Measurements from ENCODE around the gene AFG1L. TPM values are rescaled to one million over a fixed set of nuclear protein-coding genes. Genes with fewer than 3 reads are reported as not detected.

The AFG1L gene
- total RNA-seq, 1 donor = 4.0 TPM

DNA sequence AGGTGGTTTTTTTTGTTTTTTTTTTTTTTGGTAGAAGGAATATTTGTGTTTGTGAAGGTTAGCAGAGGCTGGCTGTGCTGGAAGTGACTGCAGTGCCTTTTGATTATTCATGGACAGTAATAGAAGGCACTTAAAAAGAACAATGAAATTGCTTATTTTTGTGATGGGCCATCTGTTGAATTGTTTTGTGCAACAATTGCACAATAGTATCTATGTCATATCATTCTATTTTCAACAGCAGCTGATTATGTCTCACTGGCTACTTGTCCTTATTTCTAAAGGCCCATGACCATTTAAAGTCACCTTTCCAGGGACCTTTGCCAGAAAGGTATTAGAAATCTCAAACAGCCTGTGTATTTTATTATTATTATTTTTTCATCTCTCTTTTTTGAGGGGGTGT lies 70.6 kb downstream of the AFG1L start:
- no peak overlapping the region for H3K4me2 ChIP-seq (ENCODE audit: insufficient read depth, low read length)
- TF ChIP-seq, protein P1, sequence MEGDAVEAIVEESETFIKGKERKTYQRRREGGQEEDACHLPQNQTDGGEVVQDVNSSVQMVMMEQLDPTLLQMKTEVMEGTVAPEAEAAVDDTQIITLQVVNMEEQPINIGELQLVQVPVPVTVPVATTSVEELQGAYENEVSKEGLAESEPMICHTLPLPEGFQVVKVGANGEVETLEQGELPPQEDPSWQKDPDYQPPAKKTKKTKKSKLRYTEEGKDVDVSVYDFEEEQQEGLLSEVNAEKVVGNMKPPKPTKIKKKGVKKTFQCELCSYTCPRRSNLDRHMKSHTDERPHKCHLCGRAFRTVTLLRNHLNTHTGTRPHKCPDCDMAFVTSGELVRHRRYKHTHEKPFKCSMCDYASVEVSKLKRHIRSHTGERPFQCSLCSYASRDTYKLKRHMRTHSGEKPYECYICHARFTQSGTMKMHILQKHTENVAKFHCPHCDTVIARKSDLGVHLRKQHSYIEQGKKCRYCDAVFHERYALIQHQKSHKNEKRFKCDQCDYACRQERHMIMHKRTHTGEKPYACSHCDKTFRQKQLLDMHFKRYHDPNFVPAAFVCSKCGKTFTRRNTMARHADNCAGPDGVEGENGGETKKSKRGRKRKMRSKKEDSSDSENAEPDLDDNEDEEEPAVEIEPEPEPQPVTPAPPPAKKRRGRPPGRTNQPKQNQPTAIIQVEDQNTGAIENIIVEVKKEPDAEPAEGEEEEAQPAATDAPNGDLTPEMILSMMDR (IDR thresholded peaks at IDR 0.05; ENCODE audit: extremely low read depth, low read depth, low read length) = no peak
- H3K79me2 ChIP-seq (ENCODE audit: insufficient read depth, low read length) = no peaks in the 10 kb centered on the region
- DNase-seq (ENCODE audit: insufficient read length, low spot score, missing footprints) = no peak
- no peaks in the 10 kb centered on the region for H3K9me3 ChIP-seq (ENCODE audit: low read depth, low read length)
- no peak overlapping the region for H2AFZ ChIP-seq (ENCODE audit: low read length)
- H3K36me3 ChIP-seq (ENCODE audit: insufficient read depth, low read length) = no peaks in the 10 kb centered on the region
- H3K4me1 ChIP-seq (ENCODE audit: insufficient read depth, low read length) = no peaks in the 10 kb centered on the region
- H3K4me3 ChIP-seq (ENCODE audit: insufficient read depth, low read length) = no peak overlapping the region
- no peaks in the 10 kb centered on the region for H3K27me3 ChIP-seq (ENCODE audit: insufficient read depth, low read length)
- no peaks in the 10 kb centered on the region for H4K20me1 ChIP-seq (ENCODE audit: insufficient read depth, low read length)
- H3K27ac ChIP-seq (ENCODE audit: low read depth, low read length) = no peak overlapping the region

GRCh38 chr6:108366236-108366635 lies 71.4 kb downstream of the AFG1L start:
- Histone ChIP-seq H3K79me2 (ENCODE audit: insufficient read depth, low read length) (no peaks in the 10 kb centered on the region), H4K20me1 (ENCODE audit: insufficient read depth, low read length) (no peaks in the 10 kb centered on the region), H3K4me3 (ENCODE audit: insufficient read depth, low read length) (no peak overlapping the region), H2AFZ (ENCODE audit: low read length) (no peak overlapping the region), H3K27ac (ENCODE audit: low read depth, low read length) (no peak overlapping the region), H3K9me3 (ENCODE audit: low read depth, low read length) (no peaks in the 10 kb centered on the region), H3K36me3 (ENCODE audit: insufficient read depth, low read length) (no peaks in the 10 kb centered on the region), H3K4me2 (ENCODE audit: insufficient read depth, low read length) (no peak overlapping the region), H3K4me1 (ENCODE audit: insufficient read depth, low read length) (no peaks in the 10 kb centered on the region), H3K27me3 (ENCODE audit: insufficient read depth, low read length) (no peaks in the 10 kb centered on the region)
- TF ChIP-seq, protein P1 (IDR thresholded peaks at IDR 0.05; ENCODE audit: extremely low read depth, low read depth, low read length) = no peak
- no peak for DNase-seq (ENCODE audit: insufficient read length, low spot score, missing footprints)

- Histone ChIP-seq H3K4me1 (ENCODE audit: insufficient read depth, low read length) (no peaks in the 10 kb centered on the region), H4K20me1 (ENCODE audit: insufficient read depth, low read length) (no peaks in the 10 kb centered on the region), H3K36me3 (ENCODE audit: insufficient read depth, low read length) (no peaks in the 10 kb centered on the region), H2AFZ (ENCODE audit: low read length) (no peak overlapping the region), H3K4me2 (ENCODE audit: insufficient read depth, low read length) (no peak overlapping the region), H3K4me3 (ENCODE audit: insufficient read depth, low read length) (no peak overlapping the region), H3K79me2 (ENCODE audit: insufficient read depth, low read length) (no peaks in the 10 kb centered on the region), H3K27ac (ENCODE audit: low read depth, low read length) (no peak overlapping the region), H3K27me3 (ENCODE audit: insufficient read depth, low read length) (no peaks in the 10 kb centered on the region), H3K9me3 (ENCODE audit: low read depth, low read length) (no peaks in the 10 kb centered on the region)
- TF ChIP-seq, protein P1 (IDR thresholded peaks at IDR 0.05; ENCODE audit: extremely low read depth, low read depth, low read length) = no peak
- no peak for DNase-seq (ENCODE audit: insufficient read length, low spot score, missing footprints)
Measured at GRCh38 chr6:108368431-108369030, 73.7 kb downstream of the AFG1L start.

DNA sequence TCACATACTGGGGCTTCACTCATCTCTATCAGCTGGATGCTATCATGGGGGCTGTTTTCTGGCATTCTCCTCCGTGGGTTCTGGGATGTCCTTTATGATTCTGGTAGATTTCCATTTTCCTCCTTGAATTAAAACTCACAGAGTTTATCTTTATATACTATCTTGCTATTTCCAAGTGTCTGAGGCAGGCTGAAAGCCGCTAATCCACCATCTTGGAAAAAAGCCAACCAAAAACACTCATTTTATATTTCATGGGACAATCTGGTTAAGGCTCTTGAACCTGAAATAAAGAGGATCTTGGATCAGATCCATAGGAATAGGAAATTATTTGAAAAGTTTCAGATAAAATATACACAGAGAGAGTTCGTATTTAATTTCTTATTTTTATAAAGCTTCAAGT lies 86.0 kb downstream of the AFG1L start:
- Histone ChIP-seq H3K27ac (ENCODE audit: low read depth, low read length) (no peak overlapping the region), H4K20me1 (ENCODE audit: insufficient read depth, low read length) (no peaks in the 10 kb centered on the region), H3K9me3 (ENCODE audit: low read depth, low read length) (no peaks in the 10 kb centered on the region), H3K4me3 (ENCODE audit: insufficient read depth, low read length) (no peak overlapping the region), H2AFZ (ENCODE audit: low read length) (no peak overlapping the region), H3K4me2 (ENCODE audit: insufficient read depth, low read length) (no peak overlapping the region), H3K36me3 (ENCODE audit: insufficient read depth, low read length) (no peaks in the 10 kb centered on the region), H3K27me3 (ENCODE audit: insufficient read depth, low read length) (no peaks in the 10 kb centered on the region), H3K79me2 (ENCODE audit: insufficient read depth, low read length) (no peaks in the 10 kb centered on the region), H3K4me1 (ENCODE audit: insufficient read depth, low read length) (no peaks in the 10 kb centered on the region)
- TF ChIP-seq, protein P1 (IDR thresholded peaks at IDR 0.05; ENCODE audit: extremely low read depth, low read depth, low read length) = no peak
- no peak for DNase-seq (ENCODE audit: insufficient read length, low spot score, missing footprints)
